ENCODE measurements around the gene SELENOM. TPM values are rescaled to one million over a fixed set of nuclear protein-coding genes. Genes with fewer than 3 reads are reported as not detected.
A peak's percentile ranks its signal among the peaks of the same experiment; 100 is the strongest.

Gene SELENOM
- total RNA-seq, 1 experiment from 2014 or later, result 2.0 TPM

GRCh38 chr22:31102441-31103081, 4.8 kb downstream of the SELENOM start:
- BruUV-seq (replicated peaks), result no TSS peak
- no peak for TF ChIP-seq CTCF (IDR thresholded peaks at IDR 0.05; ENCODE audit: insufficient read depth in 1 of 2, low read depth in 1 of 2, low read length in 1 of 2, severe bottlenecking in 1 of 2, unreplicated experiment in 1 of 2)
- Histone ChIP-seq H3K9me3 (no peaks in the 10 kb centered on the region), H3K4me1 (no peaks in the 10 kb centered on the region), H3K36me3 (ENCODE audit: control insufficient read depth, insufficient read depth, low read length) (no peaks in the 10 kb centered on the region; the same call in 1 of the 2 replicates), H3K27me3 (replicated peaks; ENCODE audit: control insufficient read depth, insufficient read depth, low read length) (no peaks in the 10 kb centered on the region), H3K4me3 (ENCODE audit: low read depth, low read length) (no peak overlapping the region)
- intact Hi-C loops (cut with micrococcal nuclease; ENCODE audit: unreplicated experiment), result no loop called here
- peaks cover 6% of the 10 kb centered on the region for H3K36me3 Mint-ChIP-seq (ENCODE audit: insufficient read depth, unreplicated experiment)
- no peak overlapping the region for H3K4me3 Mint-ChIP-seq (ENCODE audit: unreplicated experiment)
- no peaks in the 10 kb centered on the region for H3K9me3 Mint-ChIP-seq (ENCODE audit: unreplicated experiment)
- ChIA-PET POLR2A (interaction anchor here (0.8 kb wide), 1 partner anchor 134 kb away, joined by 4 read pairs; the partner anchor contains the start of genes MORC2 and TUG1), CTCF (interaction anchor here (0.5 kb wide), 1 partner anchor 183 kb away, joined by 3 read pairs; no protein-coding TSS in a partner anchor)
- DNase-seq, result peak; percentile 63 to 64
- peaks cover 2% of the 10 kb centered on the region for H3K4me1 Mint-ChIP-seq (ENCODE audit: low read depth, unreplicated experiment)
- no peak overlapping the region for H3K27ac Mint-ChIP-seq (ENCODE audit: unreplicated experiment)
- H3K27me3 Mint-ChIP-seq (ENCODE audit: insufficient read depth, unreplicated experiment), result no peaks in the 10 kb centered on the region

GRCh38 chr22:31100762-31101525, 6.4 kb downstream of the SELENOM start:
- ChIA-PET POLR2A (no interaction called here), CTCF (no interaction called here)
- intact Hi-C loops (cut with micrococcal nuclease; ENCODE audit: unreplicated experiment), result no loop called here
- DNase-seq, result no peak
- Mint-ChIP-seq H3K4me1 (ENCODE audit: low read depth, unreplicated experiment) (no peaks in the 10 kb centered on the region), H3K4me3 (ENCODE audit: unreplicated experiment) (no peak overlapping the region), H3K27ac (ENCODE audit: unreplicated experiment) (no peak overlapping the region), H3K27me3 (ENCODE audit: insufficient read depth, unreplicated experiment) (no peaks in the 10 kb centered on the region), H3K36me3 (ENCODE audit: insufficient read depth, unreplicated experiment) (peaks cover 13% of the 10 kb centered on the region), H3K9me3 (ENCODE audit: unreplicated experiment) (no peaks in the 10 kb centered on the region)
- no peaks in the 10 kb centered on the region for H3K4me1 ChIP-seq
- H3K27me3 ChIP-seq (replicated peaks; ENCODE audit: control insufficient read depth, insufficient read depth, low read length), result no peaks in the 10 kb centered on the region
- H3K9me3 ChIP-seq, result no peaks in the 10 kb centered on the region
- no TSS peak for BruUV-seq (replicated peaks)
- H3K36me3 ChIP-seq (ENCODE audit: control insufficient read depth, insufficient read depth, low read length), result no peaks in the 10 kb centered on the region; the same call in 1 of the 2 replicates
- TF ChIP-seq CTCF (IDR thresholded peaks at IDR 0.05; ENCODE audit: insufficient read depth in 1 of 2, low read depth in 1 of 2, low read length in 1 of 2, severe bottlenecking in 1 of 2, unreplicated experiment in 1 of 2), result no peak
- H3K4me3 ChIP-seq (ENCODE audit: low read depth, low read length), result no peak overlapping the region

GRCh38 chr22:31099841-31100761, 7.3 kb downstream of the SELENOM start:
- H3K27me3 Mint-ChIP-seq (ENCODE audit: insufficient read depth, unreplicated experiment), result no peaks in the 10 kb centered on the region
- no peak overlapping the region for H3K4me3 Mint-ChIP-seq (ENCODE audit: unreplicated experiment)
- DNase-seq, result no peak
- no peaks in the 10 kb centered on the region; the same call in none of the 2 replicates for H3K36me3 ChIP-seq (ENCODE audit: control insufficient read depth, insufficient read depth, low read length)
- no peak overlapping the region for H3K4me3 ChIP-seq (ENCODE audit: low read depth, low read length)
- H3K27me3 ChIP-seq (replicated peaks; ENCODE audit: control insufficient read depth, insufficient read depth, low read length), result no peaks in the 10 kb centered on the region
- CTCF ChIA-PET, result no interaction called here
- intact Hi-C loops (cut with micrococcal nuclease; ENCODE audit: unreplicated experiment), result no loop called here
- no peak overlapping the region for H3K27ac Mint-ChIP-seq (ENCODE audit: unreplicated experiment)
- H3K4me1 ChIP-seq, result no peaks in the 10 kb centered on the region
- H3K36me3 Mint-ChIP-seq (ENCODE audit: insufficient read depth, unreplicated experiment), result peaks cover 13% of the 10 kb centered on the region
- H3K9me3 Mint-ChIP-seq (ENCODE audit: unreplicated experiment), result no peaks in the 10 kb centered on the region
- H3K9me3 ChIP-seq, result no peaks in the 10 kb centered on the region
- no TSS peak for BruUV-seq (replicated peaks)
- TF ChIP-seq CTCF (IDR thresholded peaks at IDR 0.05; ENCODE audit: insufficient read depth in 1 of 2, low read depth in 1 of 2, low read length in 1 of 2, severe bottlenecking in 1 of 2, unreplicated experiment in 1 of 2), result no peak
- POLR2A ChIA-PET, result no interaction called here
- no peaks in the 10 kb centered on the region for H3K4me1 Mint-ChIP-seq (ENCODE audit: low read depth, unreplicated experiment)
